Activated CD4-positive, alpha-beta T cell treated with anti-CD3 and anti-CD28 coated beads, Interleukin-2, amount 50 U/mL, for 1 hour (primary cell): ENCODE measurements around the gene TTC24.
"Not testable (repeated sequence)": the region's sequence is repeated elsewhere in the genome, so short reads cannot be mapped to it uniquely, and the experiment has no call there.

Experiments
- DNase-seq: peaks from one replicate; pipeline ENCODE4 v3.0.0-alpha.2; 2020

Gene TTC24

GRCh38 chr1:156590326-156591180 lies 11.0 kb downstream of the TTC24 start:
- DNase-seq, result no peak

- no peak for DNase-seq
Observed at GRCh38 chr1:156591181-156591431, 11.6 kb downstream of the TTC24 start.

GRCh38 chr1:156591432-156592157 lies 12.1 kb downstream of the TTC24 start, which contains the start of gene NAXE:
Gene NAXE, plus strand, starts transcription at chr1:156591776. Its CDS starts 29 bp downstream, at chr1:156591805.
- DNase-seq, result peak; percentile 61

GRCh38 chr1:156592158-156592909 lies 12.8 kb downstream of the TTC24 start:
- no peak for DNase-seq

GRCh38 chr1:156592910-156593660 lies 13.6 kb downstream of the TTC24 start:
- no peak for DNase-seq

- no peak for DNase-seq
Observed at GRCh38 chr1:156593661-156593989, 14.1 kb downstream of the TTC24 start.

- no peak for DNase-seq
Observed at GRCh38 chr1:156594190-156594589, 14.7 kb downstream of the TTC24 start.

- no peak for DNase-seq
Observed at GRCh38 chr1:156595016-156595415, 15.5 kb downstream of the TTC24 start.

- no peak for DNase-seq
Observed at GRCh38 chr1:156596426-156596825, 16.9 kb downstream of the TTC24 start.

GRCh38 chr1:156598125-156598524 lies 18.6 kb downstream of the TTC24 start:
- DNase-seq, result no peak

GRCh38 chr1:156598731-156599432 lies 19.4 kb downstream of the TTC24 start:
- DNase-seq, result no peak

GRCh38 chr1:156599811-156600210 lies 20.3 kb downstream of the TTC24 start:
- DNase-seq, result no peak

- DNase-seq, result no peak
Observed at GRCh38 chr1:156600733-156601121, 21.2 kb downstream of the TTC24 start.

- peak; percentile 62 for DNase-seq
Observed at GRCh38 chr1:156601122-156601830, 21.8 kb downstream of the TTC24 start, which contains the start of gene GPATCH4. Gene GPATCH4, minus strand, starts transcription at chr1:156601479.

- DNase-seq, result no peak
Observed at GRCh38 chr1:156601892-156602291, 22.4 kb downstream of the TTC24 start.

GRCh38 chr1:156602557-156602993 lies 23.1 kb downstream of the TTC24 start:
- DNase-seq, result no peak

GRCh38 chr1:156607344-156607743 lies 27.8 kb downstream of the TTC24 start:
- not testable (repeated sequence) for DNase-seq

- DNase-seq, result peak; percentile 58
Observed at GRCh38 chr1:156608036-156608674, 28.6 kb downstream of the TTC24 start.

- peak; percentile 61 for DNase-seq
Observed at GRCh38 chr1:156608981-156609380, 29.5 kb downstream of the TTC24 start.

GRCh38 chr1:156610072-156610471 lies 30.5 kb downstream of the TTC24 start:
- DNase-seq, result not testable (repeated sequence)

GRCh38 chr1:156612666-156613065 lies 33.1 kb downstream of the TTC24 start:
- DNase-seq, result no peak
